Caco-2 (cell line): ENCODE data around the gene GALNTL6. TPM values are rescaled to one million over a fixed set of nuclear protein-coding genes. Genes with fewer than 3 reads are reported as not detected.

ENCODE experiments used
- BruUV-seq: library from RNA; stranded (reverse); fragments of 400-500 nt; replicated peaks from 2 replicates; lab custom pipeline; 2021; lab: Mats Ljungman, UMichigan
- CTCF ChIA-PET: fragments of 300-600 bp; sonication (Branson Sonifier 250); formaldehyde crosslinking; loops from one replicate; lab custom pipeline; 2022; ENCODE audit warnings: antibody characterized with exemption; lab: Charles Lee
- POLR2A ChIA-PET: fragments of 300-600 bp; sonication (Branson Sonifier 250); formaldehyde crosslinking; loops from one replicate; lab custom pipeline; 2022; ENCODE audit warnings: antibody characterized with exemption; lab: Charles Lee
- DNase-seq, 2 experiments: peaks; one replicate each; pipeline versions ENCODE4 v3.0.0 to v3.0.0-alpha.2; 2020 to 2022
- H3K27me3 ChIP-seq: replicated peaks from 2 replicates; pipeline ENCODE4 v1.6.0; 2011; ENCODE audit warnings: low read length; ENCODE audit not compliant: control insufficient read depth, insufficient read depth
- H3K36me3 ChIP-seq: 2 replicates; pipeline ENCODE4 v1.5.1; 2011; ENCODE audit warnings: low read length; ENCODE audit not compliant: control insufficient read depth, insufficient read depth
- H3K4me1 ChIP-seq: fragments of 250-450 bp; sonication (Bioruptor Pico); 2 replicates; pipeline ENCODE4 v1.5.1; 2020; ENCODE audit warnings: mild to moderate bottlenecking
- H3K4me3 ChIP-seq: 2 replicates; pipeline ENCODE4 v1.5.1; 2011; ENCODE audit warnings: low read depth, mild to moderate bottlenecking, control low read depth, low read length
- H3K9me3 ChIP-seq: fragments of 250-450 bp; sonication (Bioruptor Pico); 2 replicates; pipeline ENCODE4 v1.5.1; 2020; ENCODE audit warnings: mild to moderate bottlenecking, moderate library complexity
- H3K27ac Mint-ChIP-seq: one replicate; pipeline ENCODE4 v1.8.0; 2022; ENCODE audit warnings: mixed read lengths; ENCODE audit not compliant: unreplicated experiment
- H3K27me3 Mint-ChIP-seq: one replicate; pipeline ENCODE4 v1.8.0; 2022; ENCODE audit warnings: mixed read lengths; ENCODE audit not compliant: insufficient read depth, unreplicated experiment
- H3K36me3 Mint-ChIP-seq: one replicate; pipeline ENCODE4 v1.8.0; 2022; ENCODE audit warnings: mild to moderate bottlenecking, mixed read lengths; ENCODE audit not compliant: insufficient read depth, unreplicated experiment
- H3K4me1 Mint-ChIP-seq: one replicate; pipeline ENCODE4 v1.8.0; 2022; ENCODE audit warnings: low read depth, mixed read lengths; ENCODE audit not compliant: unreplicated experiment
- H3K4me3 Mint-ChIP-seq: one replicate; pipeline ENCODE4 v1.8.0; 2022; ENCODE audit warnings: mild to moderate bottlenecking, moderate library complexity, mixed read lengths; ENCODE audit not compliant: unreplicated experiment
- H3K9me3 Mint-ChIP-seq: one replicate; pipeline ENCODE4 v1.8.0; 2022; ENCODE audit warnings: mixed read lengths; ENCODE audit not compliant: unreplicated experiment
- CTCF ChIP-seq, 2 experiments: fragments of 200-600 bp in 1 of 2; IDR thresholded peaks; 1 replicate in 1 of 2; 2 replicates in 1 of 2; pipeline versions ENCODE4 v1.5.1 to v1.8.0; 2011 to 2022; ENCODE audit warnings: antibody characterized with exemption in 1 of 2, control low read depth in 1 of 2, inconsistent platforms in 1 of 2, low read depth in 1 of 2, low read length in 1 of 2, mild to moderate bottlenecking in 1 of 2, moderate library complexity in 1 of 2; ENCODE audit not compliant: insufficient read depth in 1 of 2, severe bottlenecking in 1 of 2, unreplicated experiment in 1 of 2
- intact Hi-C: fragments of 100-400 bp; cut with micrococcal nuclease; formaldehyde crosslinking; loops from one replicate; pipeline ENCODE4 v1.10.0; 2022; ENCODE audit not compliant: unreplicated experiment
- total RNA-seq: library from RNA; stranded (reverse); gene quantifications from 2 replicates; pipeline ENCODE4 v1.2.3, GENCODE V29; 2022

GALNTL6 gene
- total RNA-seq, 1 experiment from 2014 or later: not detected

GRCh38 chr4:173088144-173088543, 1274.9 kb downstream of the GALNTL6 start:
- no peak for DNase-seq
- Histone ChIP-seq H3K4me3 (no peak overlapping the region), H3K36me3 (no peaks in the 10 kb centered on the region), H3K9me3 (no peaks in the 10 kb centered on the region), H3K4me1 (no peaks in the 10 kb centered on the region), H3K27me3 (no peaks in the 10 kb centered on the region)
- Mint-ChIP-seq H3K27ac (no peak overlapping the region), H3K27me3 (peaks cover 4% of the 10 kb centered on the region), H3K36me3 (no peaks in the 10 kb centered on the region), H3K4me1 (peaks cover 7% of the 10 kb centered on the region), H3K4me3 (no peak overlapping the region), H3K9me3 (no peaks in the 10 kb centered on the region)
- POLR2A ChIA-PET: no interaction called here
- intact Hi-C loops: no loop called here
- BruUV-seq: no TSS peak
- CTCF ChIA-PET: no interaction called here
- no peak for TF ChIP-seq CTCF (IDR thresholded peaks at IDR 0.05; ENCODE audit: insufficient read depth in 1 of 2, low read depth in 1 of 2, low read length in 1 of 2, severe bottlenecking in 1 of 2, unreplicated experiment in 1 of 2)
